ENCODE measurements around the gene MTA2.

DNA sequence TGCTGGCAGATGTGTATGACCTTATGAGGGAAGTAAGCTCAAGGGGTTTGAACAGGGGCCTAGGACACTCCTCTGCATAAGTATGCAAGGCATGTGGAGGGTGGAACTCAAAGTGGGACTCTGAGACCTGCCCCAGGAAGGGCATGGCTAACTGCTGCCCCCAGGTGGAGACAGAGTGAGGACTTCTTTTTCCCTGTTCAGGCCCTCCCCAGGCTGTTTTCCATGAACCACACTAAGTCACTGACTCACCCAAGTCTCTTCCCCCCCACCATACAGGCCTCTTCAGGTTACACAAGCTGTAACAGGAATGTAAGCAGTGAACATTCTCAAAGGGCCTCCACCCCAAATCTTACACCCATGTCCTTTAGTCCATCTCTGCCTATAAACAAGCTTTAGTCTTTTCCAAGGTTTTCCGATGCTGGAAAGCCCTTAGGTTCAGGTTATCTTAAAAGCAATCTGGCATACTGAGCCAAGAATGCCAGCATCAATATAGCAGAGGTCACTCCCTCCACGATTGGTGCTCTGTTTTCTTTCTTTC is 41.0 kb downstream of the MTA2 start:
- TF ChIP-seq, protein P1, sequence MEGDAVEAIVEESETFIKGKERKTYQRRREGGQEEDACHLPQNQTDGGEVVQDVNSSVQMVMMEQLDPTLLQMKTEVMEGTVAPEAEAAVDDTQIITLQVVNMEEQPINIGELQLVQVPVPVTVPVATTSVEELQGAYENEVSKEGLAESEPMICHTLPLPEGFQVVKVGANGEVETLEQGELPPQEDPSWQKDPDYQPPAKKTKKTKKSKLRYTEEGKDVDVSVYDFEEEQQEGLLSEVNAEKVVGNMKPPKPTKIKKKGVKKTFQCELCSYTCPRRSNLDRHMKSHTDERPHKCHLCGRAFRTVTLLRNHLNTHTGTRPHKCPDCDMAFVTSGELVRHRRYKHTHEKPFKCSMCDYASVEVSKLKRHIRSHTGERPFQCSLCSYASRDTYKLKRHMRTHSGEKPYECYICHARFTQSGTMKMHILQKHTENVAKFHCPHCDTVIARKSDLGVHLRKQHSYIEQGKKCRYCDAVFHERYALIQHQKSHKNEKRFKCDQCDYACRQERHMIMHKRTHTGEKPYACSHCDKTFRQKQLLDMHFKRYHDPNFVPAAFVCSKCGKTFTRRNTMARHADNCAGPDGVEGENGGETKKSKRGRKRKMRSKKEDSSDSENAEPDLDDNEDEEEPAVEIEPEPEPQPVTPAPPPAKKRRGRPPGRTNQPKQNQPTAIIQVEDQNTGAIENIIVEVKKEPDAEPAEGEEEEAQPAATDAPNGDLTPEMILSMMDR (IDR thresholded peaks at IDR 0.05), result peak; percentile 77
- no peak for TF ChIP-seq EZH2 (IDR thresholded peaks at IDR 0.05; ENCODE audit: borderline replicate concordance, insufficient read depth, low read depth, low read length, poor library complexity, severe bottlenecking)

Measured in B cell (primary cell).